ENCODE results near the gene SRMS. TPM values are rescaled to one million over a fixed set of nuclear protein-coding genes. Genes with fewer than 3 reads are reported as not detected.

SRMS gene
- total RNA-seq, 1 experiment from 2014 or later: 1.4 TPM

DNA sequence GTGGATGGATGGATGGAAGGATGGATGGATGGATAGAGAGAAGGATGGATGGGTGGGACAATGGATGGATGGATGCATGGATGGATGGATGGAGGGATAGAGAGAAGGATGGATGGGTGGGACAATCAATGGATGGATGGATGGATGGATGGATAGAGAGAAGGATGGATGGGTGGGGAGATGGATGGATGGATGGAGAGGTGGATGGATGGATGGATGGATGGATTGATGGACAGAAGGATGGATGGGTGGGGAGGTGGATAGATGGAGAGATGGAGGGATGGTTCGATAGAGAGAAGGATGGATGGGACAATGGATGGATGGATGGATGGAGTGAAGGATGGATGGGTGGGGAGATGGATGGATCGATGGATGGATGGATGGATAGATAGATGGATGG, 55.0 kb downstream of the SRMS start:
- no peak for DNase-seq (ENCODE audit: unreplicated experiment)
- Mint-ChIP-seq H3K36me3 (ENCODE audit: insufficient read depth, unreplicated experiment) (peaks cover 5% of the 10 kb centered on the region), H3K4me3 (ENCODE audit: unreplicated experiment) (no peak overlapping the region), H3K27ac (ENCODE audit: low read depth, unreplicated experiment) (no peak overlapping the region), H3K9me3 (ENCODE audit: unreplicated experiment) (peaks cover 18% of the 10 kb centered on the region), H3K27me3 (ENCODE audit: insufficient read depth, unreplicated experiment) (no peaks in the 10 kb centered on the region), H3K4me1 (ENCODE audit: insufficient read depth, unreplicated experiment) (no peaks in the 10 kb centered on the region)
- ChIA-PET CTCF (no interaction called here), POLR2A (no interaction called here)
- intact Hi-C loops (cut with micrococcal nuclease): no loop called here
- TF ChIP-seq, protein P1, sequence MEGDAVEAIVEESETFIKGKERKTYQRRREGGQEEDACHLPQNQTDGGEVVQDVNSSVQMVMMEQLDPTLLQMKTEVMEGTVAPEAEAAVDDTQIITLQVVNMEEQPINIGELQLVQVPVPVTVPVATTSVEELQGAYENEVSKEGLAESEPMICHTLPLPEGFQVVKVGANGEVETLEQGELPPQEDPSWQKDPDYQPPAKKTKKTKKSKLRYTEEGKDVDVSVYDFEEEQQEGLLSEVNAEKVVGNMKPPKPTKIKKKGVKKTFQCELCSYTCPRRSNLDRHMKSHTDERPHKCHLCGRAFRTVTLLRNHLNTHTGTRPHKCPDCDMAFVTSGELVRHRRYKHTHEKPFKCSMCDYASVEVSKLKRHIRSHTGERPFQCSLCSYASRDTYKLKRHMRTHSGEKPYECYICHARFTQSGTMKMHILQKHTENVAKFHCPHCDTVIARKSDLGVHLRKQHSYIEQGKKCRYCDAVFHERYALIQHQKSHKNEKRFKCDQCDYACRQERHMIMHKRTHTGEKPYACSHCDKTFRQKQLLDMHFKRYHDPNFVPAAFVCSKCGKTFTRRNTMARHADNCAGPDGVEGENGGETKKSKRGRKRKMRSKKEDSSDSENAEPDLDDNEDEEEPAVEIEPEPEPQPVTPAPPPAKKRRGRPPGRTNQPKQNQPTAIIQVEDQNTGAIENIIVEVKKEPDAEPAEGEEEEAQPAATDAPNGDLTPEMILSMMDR (IDR thresholded peaks at IDR 0.05; ENCODE audit: unreplicated experiment): no peak
- BruUV-seq (replicated peaks): no TSS peak

DNA sequence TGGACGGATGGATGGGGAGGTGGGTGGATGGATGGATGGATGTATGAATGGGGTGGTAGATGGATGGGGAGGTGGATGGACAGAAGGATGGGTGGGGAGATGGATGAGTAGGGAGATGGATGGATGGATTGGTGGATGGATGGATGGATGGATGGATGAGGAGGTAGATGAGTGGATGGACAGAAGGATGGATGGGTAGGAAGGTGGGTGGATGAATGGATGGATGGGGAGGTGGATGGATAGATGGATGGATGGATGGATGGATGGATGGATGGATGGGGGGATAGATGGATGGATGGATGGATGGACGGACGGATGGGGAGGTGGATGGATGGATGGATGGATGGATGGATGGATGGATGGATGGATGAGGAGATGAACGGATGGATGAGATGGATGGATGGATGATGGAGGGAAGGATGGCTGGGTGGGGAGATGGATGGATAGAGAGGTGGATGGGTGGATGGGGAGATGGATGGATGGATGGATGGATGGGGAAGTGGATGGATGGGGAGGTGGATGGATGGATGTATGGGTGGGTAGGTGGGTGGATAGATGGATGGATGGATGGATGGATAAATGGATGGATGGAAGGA, 55.8 kb downstream of the SRMS start:
- no peak for DNase-seq (ENCODE audit: unreplicated experiment)
- H3K4me1 Mint-ChIP-seq (ENCODE audit: insufficient read depth, unreplicated experiment): no peaks in the 10 kb centered on the region
- H3K27me3 Mint-ChIP-seq (ENCODE audit: insufficient read depth, unreplicated experiment): no peaks in the 10 kb centered on the region
- H3K27ac Mint-ChIP-seq (ENCODE audit: low read depth, unreplicated experiment): no peak overlapping the region
- ChIA-PET POLR2A (no interaction called here), CTCF (no interaction called here)
- intact Hi-C loops (cut with micrococcal nuclease): no loop called here
- no peak overlapping the region for H3K4me3 Mint-ChIP-seq (ENCODE audit: unreplicated experiment)
- TF ChIP-seq, protein P1 (IDR thresholded peaks at IDR 0.05; ENCODE audit: unreplicated experiment): no peak
- H3K36me3 Mint-ChIP-seq (ENCODE audit: insufficient read depth, unreplicated experiment): peaks cover 5% of the 10 kb centered on the region
- BruUV-seq (replicated peaks): no TSS peak
- H3K9me3 Mint-ChIP-seq (ENCODE audit: unreplicated experiment): peaks cover 18% of the 10 kb centered on the region

DNA sequence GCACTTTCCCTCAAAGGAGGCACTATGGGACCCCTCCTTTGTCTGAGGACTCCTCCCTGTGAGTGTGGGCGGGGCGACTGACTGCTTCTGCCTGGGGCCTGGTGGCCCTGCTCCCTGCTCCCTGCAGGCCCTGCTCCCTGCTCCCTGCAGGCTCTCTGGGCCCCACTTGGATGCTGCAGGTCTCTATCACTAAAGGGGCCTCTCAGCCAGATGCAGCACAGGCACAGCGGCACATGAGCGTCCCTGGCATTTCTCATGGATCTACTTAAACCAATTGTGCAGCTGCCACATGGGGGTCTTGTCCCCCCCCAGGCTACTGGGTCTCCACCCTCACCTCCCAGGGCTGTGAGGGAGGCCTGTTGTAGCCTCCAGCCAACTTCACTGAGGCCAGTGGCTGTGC, 56.5 kb downstream of the SRMS start:
- BruUV-seq (replicated peaks): no TSS peak
- Mint-ChIP-seq H3K27me3 (ENCODE audit: insufficient read depth, unreplicated experiment) (no peaks in the 10 kb centered on the region), H3K4me3 (ENCODE audit: unreplicated experiment) (no peak overlapping the region), H3K4me1 (ENCODE audit: insufficient read depth, unreplicated experiment) (no peaks in the 10 kb centered on the region), H3K9me3 (ENCODE audit: unreplicated experiment) (peaks cover 18% of the 10 kb centered on the region), H3K27ac (ENCODE audit: low read depth, unreplicated experiment) (no peak overlapping the region), H3K36me3 (ENCODE audit: insufficient read depth, unreplicated experiment) (peaks cover 5% of the 10 kb centered on the region)
- POLR2A ChIA-PET: no interaction called here
- intact Hi-C loops (cut with micrococcal nuclease): no loop called here
- TF ChIP-seq, protein P1 (IDR thresholded peaks at IDR 0.05; ENCODE audit: unreplicated experiment): no peak
- no peak for DNase-seq (ENCODE audit: unreplicated experiment)
- CTCF ChIA-PET: no interaction called here

Other genes with a start within 250 kb of the SRMS start
- gene CHRNA4, start 186.4 kb downstream of the SRMS start, total RNA-seq (2022): not detected in 2 replicates
- gene KCNQ2, start 75.1 kb downstream of the SRMS start, total RNA-seq (2022): not detected in 2 replicates
- 3.3 and 9.9 TPM in 2 replicates for gene EEF1A2, start 48.7 kb downstream of the SRMS start, total RNA-seq (2022)
- gene PPDPF, start 27.0 kb downstream of the SRMS start, total RNA-seq (2022): 315 and 355 TPM in 2 replicates
- gene PTK6, start 10.4 kb downstream of the SRMS start, total RNA-seq (2022): 3.8 and 4.4 TPM in 2 replicates
- 2.4 and 3.9 TPM in 2 replicates for gene FNDC11, start 6.4 kb upstream of the SRMS start, total RNA-seq (2022)
- 18.1 and 24.7 TPM in 2 replicates for gene HELZ2, start 26.5 kb upstream of the SRMS start, total RNA-seq (2022)
- 14.9 and 19.6 TPM in 2 replicates for gene GMEB2, start 79.4 kb upstream of the SRMS start, total RNA-seq (2022)
- 1.7 and 5.3 TPM in 2 replicates for gene STMN3, start 105.7 kb upstream of the SRMS start, total RNA-seq (2022)
- 27.9 and 39.2 TPM in 2 replicates for gene RTEL1, start 110.6 kb upstream of the SRMS start, total RNA-seq (2022)
- gene TNFRSF6B, start 148.9 kb upstream of the SRMS start, total RNA-seq (2022): 12.3 and 24.4 TPM in 2 replicates
- 60.1 and 65.4 TPM in 2 replicates for gene ARFRP1, start 160.2 kb upstream of the SRMS start, total RNA-seq (2022)
- gene ZGPAT, start 160.3 kb upstream of the SRMS start, total RNA-seq (2022): 19.5 and 22.2 TPM in 2 replicates
- 10.1 and 16.0 TPM in 2 replicates for gene LIME1, start 188.9 kb upstream of the SRMS start, total RNA-seq (2022)
- 85.0 and 105 TPM in 2 replicates for gene SLC2A4RG, start 192.0 kb upstream of the SRMS start, total RNA-seq (2022)